Activated CD4-positive, CD25-positive, alpha-beta regulatory T cell treated with anti-CD3 and anti-CD28 coated beads, Interleukin-2, amount 50 U/mL, for 72 hours (primary cell): ENCODE results near the gene JAKMIP3.
A peak's percentile ranks its signal among the peaks of the same experiment; 100 is the strongest.

ENCODE experiments used
- DNase-seq: peaks from one replicate; pipeline ENCODE4 v3.0.0; 2021

Gene JAKMIP3

GRCh38 chr10:132065491-132066105 is at the start of gene JAKMIP3:
JAKMIP3 (plus strand) TSS chr10:132065946; CDS start chr10:132104809, 38,863 bp downstream.
- no peak for DNase-seq

- no peak for DNase-seq
Measured at GRCh38 chr10:132016514-132016913, 49.2 kb upstream of the JAKMIP3 start.

- DNase-seq: no peak
Measured at GRCh38 chr10:132018446-132018845, 47.3 kb upstream of the JAKMIP3 start.

GRCh38 chr10:132019366-132019765 is 46.4 kb upstream of the JAKMIP3 start:
- DNase-seq: no peak

- DNase-seq: no peak
Measured at GRCh38 chr10:132020456-132020855, 45.3 kb upstream of the JAKMIP3 start.

GRCh38 chr10:132021046-132021445 is 44.7 kb upstream of the JAKMIP3 start:
- no peak for DNase-seq

- DNase-seq: no peak
Measured at GRCh38 chr10:132021504-132022143, 44.1 kb upstream of the JAKMIP3 start.

GRCh38 chr10:132022241-132022640 is 43.5 kb upstream of the JAKMIP3 start:
- DNase-seq: no peak

GRCh38 chr10:132023092-132023811 is 42.5 kb upstream of the JAKMIP3 start:
- peak; percentile 85 for DNase-seq

GRCh38 chr10:132027423-132027983 is 38.2 kb upstream of the JAKMIP3 start:
- no peak for DNase-seq

GRCh38 chr10:132028706-132029105 is 37.0 kb upstream of the JAKMIP3 start:
- DNase-seq: no peak

- DNase-seq: no peak
Measured at GRCh38 chr10:132030898-132031463, 34.8 kb upstream of the JAKMIP3 start.

GRCh38 chr10:132033632-132034031 is 32.1 kb upstream of the JAKMIP3 start:
- no peak for DNase-seq

GRCh38 chr10:132035476-132035875 is 30.3 kb upstream of the JAKMIP3 start:
- no peak for DNase-seq

- DNase-seq: no peak
Measured at GRCh38 chr10:132036153-132036886, 29.4 kb upstream of the JAKMIP3 start.

- no peak for DNase-seq
Measured at GRCh38 chr10:132036887-132037675, 28.7 kb upstream of the JAKMIP3 start.

- DNase-seq: no peak
Measured at GRCh38 chr10:132037676-132037975, 28.1 kb upstream of the JAKMIP3 start.

GRCh38 chr10:132039371-132039770 is 26.4 kb upstream of the JAKMIP3 start:
- no peak for DNase-seq

- no peak for DNase-seq
Measured at GRCh38 chr10:132040046-132040445, 25.7 kb upstream of the JAKMIP3 start.

- no peak for DNase-seq
Measured at GRCh38 chr10:132041340-132041739, 24.4 kb upstream of the JAKMIP3 start.

- no peak for DNase-seq
Measured at GRCh38 chr10:132043861-132044695, 21.7 kb upstream of the JAKMIP3 start.
